GM12801 (cell line): ENCODE measurements around the gene TNS1.

ENCODE experiments used
- TF ChIP-seq, protein P1 (sequence below): IDR thresholded peaks from one replicate; pipeline ENCODE4 v1.5.1; 2011; ENCODE audit warnings: control low read depth; ENCODE audit not compliant: insufficient read length; ENCODE audit errors: extremely low read depth

The TNS1 gene

DNA sequence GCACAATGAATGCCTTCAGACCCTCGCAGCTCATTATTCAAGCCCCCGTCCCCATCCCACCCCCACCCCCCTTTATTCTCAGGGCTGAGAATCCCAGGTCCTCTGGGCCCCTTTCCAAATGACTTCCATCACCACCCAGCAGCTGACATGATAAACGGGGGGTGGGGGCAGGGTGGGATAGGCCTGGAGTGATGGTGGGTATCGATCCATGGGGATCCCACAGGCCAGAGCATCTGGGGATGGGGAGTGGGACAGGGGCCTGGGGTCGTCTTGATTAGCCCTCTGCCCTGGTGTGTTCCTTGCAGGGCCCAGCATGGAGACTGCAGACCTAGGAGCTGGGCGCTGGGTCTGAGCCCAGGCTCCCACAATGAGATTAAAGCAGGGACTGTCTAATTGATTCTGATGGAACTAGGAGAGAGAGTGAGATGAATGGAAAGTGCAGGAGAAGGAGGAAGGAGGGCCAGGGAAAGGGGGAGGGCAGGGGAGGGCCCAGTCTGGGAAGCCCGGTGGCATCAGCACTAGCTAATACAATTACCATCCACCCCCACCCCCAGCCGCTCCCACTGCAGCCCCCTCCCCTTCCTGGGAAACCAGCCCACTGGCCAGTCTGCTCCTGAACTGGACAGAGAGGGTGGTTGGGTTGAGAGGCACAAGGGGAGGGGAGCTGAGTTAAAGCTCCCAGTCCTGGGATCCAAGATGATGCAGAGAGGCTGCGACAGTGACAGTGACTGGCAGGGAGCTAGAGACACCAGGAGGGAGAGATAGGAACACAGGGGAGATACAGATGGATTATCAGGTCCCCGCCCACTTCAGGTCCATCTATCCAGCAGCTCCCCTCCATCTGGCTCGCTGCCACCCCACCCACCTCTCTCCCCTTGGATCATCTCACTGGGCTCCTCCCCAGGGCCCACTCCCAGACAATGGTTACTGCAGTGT, 13.1 kb upstream of the TNS1 start:
- TF ChIP-seq, protein P1, sequence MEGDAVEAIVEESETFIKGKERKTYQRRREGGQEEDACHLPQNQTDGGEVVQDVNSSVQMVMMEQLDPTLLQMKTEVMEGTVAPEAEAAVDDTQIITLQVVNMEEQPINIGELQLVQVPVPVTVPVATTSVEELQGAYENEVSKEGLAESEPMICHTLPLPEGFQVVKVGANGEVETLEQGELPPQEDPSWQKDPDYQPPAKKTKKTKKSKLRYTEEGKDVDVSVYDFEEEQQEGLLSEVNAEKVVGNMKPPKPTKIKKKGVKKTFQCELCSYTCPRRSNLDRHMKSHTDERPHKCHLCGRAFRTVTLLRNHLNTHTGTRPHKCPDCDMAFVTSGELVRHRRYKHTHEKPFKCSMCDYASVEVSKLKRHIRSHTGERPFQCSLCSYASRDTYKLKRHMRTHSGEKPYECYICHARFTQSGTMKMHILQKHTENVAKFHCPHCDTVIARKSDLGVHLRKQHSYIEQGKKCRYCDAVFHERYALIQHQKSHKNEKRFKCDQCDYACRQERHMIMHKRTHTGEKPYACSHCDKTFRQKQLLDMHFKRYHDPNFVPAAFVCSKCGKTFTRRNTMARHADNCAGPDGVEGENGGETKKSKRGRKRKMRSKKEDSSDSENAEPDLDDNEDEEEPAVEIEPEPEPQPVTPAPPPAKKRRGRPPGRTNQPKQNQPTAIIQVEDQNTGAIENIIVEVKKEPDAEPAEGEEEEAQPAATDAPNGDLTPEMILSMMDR, result no peak

GRCh38 chr2:218014706-218015585, 12.2 kb upstream of the TNS1 start:
- TF ChIP-seq, protein P1, result no peak

GRCh38 chr2:218013289-218013688, 10.5 kb upstream of the TNS1 start:
- TF ChIP-seq, protein P1, result no peak

- TF ChIP-seq, protein P1, result no peak
Measured at GRCh38 chr2:218012284-218012683, 9.5 kb upstream of the TNS1 start.

DNA sequence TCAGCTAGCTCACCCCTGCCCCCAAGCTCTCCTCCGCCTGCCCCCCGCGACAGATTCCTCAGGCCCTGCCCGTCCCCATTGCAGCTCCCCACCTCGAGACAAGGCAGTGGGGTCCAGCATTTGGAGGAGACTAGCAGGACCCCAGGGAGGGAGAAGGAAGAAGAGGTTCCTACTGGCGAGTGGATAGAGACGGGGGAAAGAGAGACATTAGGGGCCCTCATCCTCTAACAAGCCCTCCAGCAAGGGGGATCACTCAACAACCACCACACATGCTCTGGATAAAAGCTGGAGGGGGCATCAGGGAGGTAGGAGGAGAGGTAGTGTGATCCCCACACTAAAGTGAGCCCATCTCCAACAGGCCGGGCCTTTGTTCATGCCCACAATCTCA, 8.9 kb upstream of the TNS1 start:
- TF ChIP-seq, protein P1, result no peak

DNA sequence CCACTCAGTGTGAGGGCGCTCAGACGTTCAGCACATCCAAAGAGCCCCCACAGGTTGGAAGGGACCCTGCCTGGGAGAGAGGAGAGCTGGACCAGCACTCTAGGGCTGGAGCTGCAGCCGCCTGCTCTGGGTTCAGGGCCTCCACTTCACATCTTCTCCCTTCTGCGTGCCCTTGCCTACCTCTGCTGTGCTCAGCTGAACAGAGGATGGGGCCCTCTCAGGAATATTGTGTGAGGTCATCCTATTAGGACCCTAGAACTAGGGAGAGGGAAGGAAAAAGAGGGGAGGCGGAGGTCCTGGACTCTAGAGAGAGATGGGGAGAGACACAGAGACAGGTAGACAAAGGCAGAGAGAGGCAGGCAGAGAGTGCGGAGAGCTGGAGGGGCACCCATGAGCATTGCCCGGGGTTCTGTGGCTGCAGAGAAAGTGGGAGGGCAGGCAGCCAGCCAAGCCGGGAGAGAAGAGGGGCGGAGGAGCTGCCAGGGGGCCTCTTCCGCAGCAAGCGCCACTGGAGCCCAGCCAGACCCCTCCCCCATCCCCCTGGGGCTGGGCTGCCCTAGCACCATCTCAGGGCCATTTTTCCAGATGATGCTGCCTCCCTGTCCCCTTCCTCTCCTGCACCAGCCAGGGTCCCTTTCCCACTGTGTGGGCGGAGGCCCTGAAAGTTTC, 8.3 kb upstream of the TNS1 start:
- TF ChIP-seq, protein P1, result no peak
